HEK293 (cell line): Measurements from ENCODE around the gene ANKS6.

Experiments used
- SALL2 ChIP-seq: fragments of 450-650 bp; formaldehyde crosslinking; IDR thresholded peaks from 2 replicates; pipeline ENCODE4 v1.5.0; 2017; ENCODE audit warnings: missing biosample characterization, mild to moderate bottlenecking, missing genetic modification characterization, borderline replicate concordance
- TCF7L2 ChIP-seq: IDR thresholded peaks from 2 replicates; pipeline ENCODE4 v1.6.1; 2011; ENCODE audit warnings: low read depth, mild to moderate bottlenecking, inconsistent platforms, low read length, moderate library complexity, borderline replicate concordance
- YY1 ChIP-seq: fragments of 450-650 bp; formaldehyde crosslinking; IDR thresholded peaks from 2 replicates; pipeline ENCODE4 v1.5.1; 2018; ENCODE audit warnings: missing biosample characterization, missing genetic modification characterization
- ZNF121 ChIP-seq: fragments of 450-650 bp; formaldehyde crosslinking; IDR thresholded peaks from 2 replicates; pipeline ENCODE4 v1.5.1; 2016; ENCODE audit warnings: missing biosample characterization, missing genetic modification characterization
- ZNF211 ChIP-seq: fragments of 450-650 bp; formaldehyde crosslinking; IDR thresholded peaks from 2 replicates; pipeline ENCODE4 v1.5.1; 2016; ENCODE audit warnings: low read depth, missing biosample characterization, missing genetic modification characterization
- ZNF223 ChIP-seq: fragments of 450-650 bp; formaldehyde crosslinking; IDR thresholded peaks from 2 replicates; pipeline ENCODE4 v1.5.1; 2016; ENCODE audit warnings: missing biosample characterization, missing genetic modification characterization
- ZNF37A ChIP-seq: fragments of 450-650 bp; IDR thresholded peaks from 2 replicates; pipeline ENCODE4 v1.5.1; 2018; ENCODE audit warnings: missing biosample characterization, missing genetic modification characterization
- ZNF549 ChIP-seq: fragments of 450-650 bp; IDR thresholded peaks from 2 replicates; pipeline ENCODE4 v1.5.1; 2018; ENCODE audit warnings: missing biosample characterization, missing genetic modification characterization, mild to moderate bottlenecking, inconsistent platforms, moderate library complexity
- TF ChIP-seq, protein P1 (sequence below): fragments of 450-650 bp; formaldehyde crosslinking; IDR thresholded peaks from 2 replicates; pipeline ENCODE4 v1.5.1; 2016; ENCODE audit warnings: missing biosample characterization, missing genetic modification characterization
- TF ChIP-seq, protein P2 (sequence below): fragments of 450-650 bp; formaldehyde crosslinking; IDR thresholded peaks from 2 replicates; pipeline ENCODE4 v1.5.1; 2016; ENCODE audit warnings: missing biosample characterization, missing genetic modification characterization
- TF ChIP-seq, protein P3 (sequence below): fragments of 450-650 bp; formaldehyde crosslinking; IDR thresholded peaks from 2 replicates; pipeline ENCODE4 v1.5.1; 2016; ENCODE audit warnings: missing biosample characterization, missing genetic modification characterization
- TF ChIP-seq, protein P4 (sequence below): fragments of 450-650 bp; formaldehyde crosslinking; IDR thresholded peaks from 2 replicates; pipeline ENCODE4 v1.5.1; 2016; ENCODE audit warnings: missing biosample characterization, missing genetic modification characterization
- TF ChIP-seq, protein P5 (sequence below): fragments of 450-650 bp; formaldehyde crosslinking; IDR thresholded peaks from 2 replicates; pipeline ENCODE4 v1.5.1; 2016; ENCODE audit warnings: missing biosample characterization, missing genetic modification characterization

DNA sequence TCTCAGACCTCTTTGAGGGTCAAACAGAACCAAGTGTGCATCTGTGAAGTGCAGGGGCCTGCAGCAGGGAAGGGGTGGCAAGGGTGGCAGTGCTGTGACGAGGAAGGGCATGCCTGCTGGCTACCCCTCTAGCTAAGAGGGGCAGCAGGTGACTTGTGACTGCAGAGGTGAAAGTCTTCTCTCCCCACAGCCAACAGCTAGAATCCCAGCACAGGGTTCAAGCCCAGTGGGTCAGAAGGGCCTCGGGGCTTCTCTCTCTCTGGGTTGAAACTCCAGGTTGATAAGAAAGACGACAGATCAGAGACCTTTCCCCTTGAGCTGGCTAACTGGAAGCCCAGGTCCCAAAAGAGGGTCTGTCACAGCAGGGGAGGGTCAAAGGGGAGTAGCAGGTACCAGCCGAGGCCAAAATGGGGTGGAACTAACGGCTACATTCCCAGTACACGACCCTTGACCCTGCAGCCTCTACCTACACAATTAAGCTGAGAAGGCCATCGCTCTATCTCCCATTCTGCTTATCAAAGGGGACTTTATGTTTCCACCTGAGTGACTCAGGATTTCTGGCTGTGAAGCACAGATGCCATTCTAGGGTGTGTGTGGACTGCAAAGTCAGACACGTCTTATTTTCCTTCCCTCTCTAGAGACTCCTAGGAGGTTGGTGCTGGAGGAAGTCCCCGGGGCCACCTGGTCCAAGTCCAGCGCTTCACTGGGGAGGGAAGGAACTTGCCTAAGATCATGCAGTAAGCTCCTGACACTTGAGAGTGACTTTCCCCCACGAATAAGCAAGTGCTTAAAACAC is 14.6 kb downstream of the ANKS6 start:
- TF ChIP-seq, protein P1, sequence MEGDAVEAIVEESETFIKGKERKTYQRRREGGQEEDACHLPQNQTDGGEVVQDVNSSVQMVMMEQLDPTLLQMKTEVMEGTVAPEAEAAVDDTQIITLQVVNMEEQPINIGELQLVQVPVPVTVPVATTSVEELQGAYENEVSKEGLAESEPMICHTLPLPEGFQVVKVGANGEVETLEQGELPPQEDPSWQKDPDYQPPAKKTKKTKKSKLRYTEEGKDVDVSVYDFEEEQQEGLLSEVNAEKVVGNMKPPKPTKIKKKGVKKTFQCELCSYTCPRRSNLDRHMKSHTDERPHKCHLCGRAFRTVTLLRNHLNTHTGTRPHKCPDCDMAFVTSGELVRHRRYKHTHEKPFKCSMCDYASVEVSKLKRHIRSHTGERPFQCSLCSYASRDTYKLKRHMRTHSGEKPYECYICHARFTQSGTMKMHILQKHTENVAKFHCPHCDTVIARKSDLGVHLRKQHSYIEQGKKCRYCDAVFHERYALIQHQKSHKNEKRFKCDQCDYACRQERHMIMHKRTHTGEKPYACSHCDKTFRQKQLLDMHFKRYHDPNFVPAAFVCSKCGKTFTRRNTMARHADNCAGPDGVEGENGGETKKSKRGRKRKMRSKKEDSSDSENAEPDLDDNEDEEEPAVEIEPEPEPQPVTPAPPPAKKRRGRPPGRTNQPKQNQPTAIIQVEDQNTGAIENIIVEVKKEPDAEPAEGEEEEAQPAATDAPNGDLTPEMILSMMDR (tag by site-specific recombination) = no peak
- TF ChIP-seq TCF7L2 = no peak
- TF ChIP-seq, protein P2, sequence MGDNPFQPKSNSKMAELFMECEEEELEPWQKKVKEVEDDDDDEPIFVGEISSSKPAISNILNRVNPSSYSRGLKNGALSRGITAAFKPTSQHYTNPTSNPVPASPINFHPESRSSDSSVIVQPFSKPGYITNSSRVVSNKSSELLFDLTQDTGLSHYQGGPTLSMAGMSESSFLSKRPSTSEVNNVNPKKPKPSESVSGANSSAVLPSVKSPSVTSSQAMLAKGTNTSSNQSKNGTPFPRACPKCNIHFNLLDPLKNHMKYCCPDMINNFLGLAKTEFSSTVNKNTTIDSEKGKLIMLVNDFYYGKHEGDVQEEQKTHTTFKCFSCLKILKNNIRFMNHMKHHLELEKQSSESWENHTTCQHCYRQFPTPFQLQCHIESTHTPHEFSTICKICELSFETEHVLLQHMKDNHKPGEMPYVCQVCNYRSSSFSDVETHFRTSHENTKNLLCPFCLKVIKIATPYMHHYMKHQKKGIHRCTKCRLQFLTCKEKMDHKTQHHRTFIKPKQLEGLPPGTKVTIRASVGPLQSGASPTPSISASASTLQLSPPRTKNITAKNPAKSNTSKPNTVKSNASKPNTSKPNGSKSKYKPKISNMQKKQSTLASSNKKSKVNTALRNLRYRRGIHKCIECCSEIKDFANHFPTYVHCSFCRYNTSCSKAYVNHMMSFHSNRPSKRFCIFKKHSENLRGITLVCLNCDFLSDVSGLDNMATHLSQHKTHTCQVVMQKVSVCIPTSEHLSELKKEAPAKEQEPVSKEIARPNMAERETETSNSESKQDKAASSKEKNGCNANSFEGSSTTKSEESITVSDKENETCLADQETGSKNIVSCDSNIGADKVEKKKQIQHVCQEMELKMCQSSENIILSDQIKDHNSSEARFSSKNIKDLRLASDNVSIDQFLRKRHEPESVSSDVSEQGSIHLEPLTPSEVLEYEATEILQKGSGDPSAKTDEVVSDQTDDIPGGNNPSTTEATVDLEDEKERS = no peak
- no peak for TF ChIP-seq ZNF223 (tag by site-specific recombination)
- TF ChIP-seq ZNF37A (tag by site-specific recombination) = no peak
- TF ChIP-seq, protein P3, sequence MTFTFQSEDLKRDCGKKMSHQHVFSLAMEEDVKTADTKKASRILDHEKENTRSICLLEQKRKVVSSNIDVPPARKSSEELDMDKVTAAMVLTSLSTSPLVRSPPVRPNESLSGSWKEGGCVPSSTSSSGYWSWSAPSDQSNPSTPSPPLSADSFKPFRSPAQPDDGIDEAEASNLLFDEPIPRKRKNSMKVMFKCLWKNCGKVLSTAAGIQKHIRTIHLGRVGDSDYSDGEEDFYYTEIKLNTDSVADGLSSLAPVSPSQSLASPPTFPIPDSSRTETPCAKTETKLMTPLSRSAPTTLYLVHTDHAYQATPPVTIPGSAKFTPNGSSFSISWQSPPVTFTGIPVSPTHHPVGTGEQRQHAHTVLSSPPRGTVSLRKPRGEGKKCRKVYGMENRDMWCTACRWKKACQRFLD (tag by site-specific recombination) = no peak
- TF ChIP-seq, protein P4, sequence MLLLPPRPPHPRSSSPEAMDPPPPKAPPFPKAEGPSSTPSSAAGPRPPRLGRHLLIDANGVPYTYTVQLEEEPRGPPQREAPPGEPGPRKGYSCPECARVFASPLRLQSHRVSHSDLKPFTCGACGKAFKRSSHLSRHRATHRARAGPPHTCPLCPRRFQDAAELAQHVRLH (tag by site-specific recombination) = no peak
- no peak for TF ChIP-seq ZNF211
- TF ChIP-seq ZNF549 (tag by site-specific recombination) = no peak
- TF ChIP-seq, protein P5, sequence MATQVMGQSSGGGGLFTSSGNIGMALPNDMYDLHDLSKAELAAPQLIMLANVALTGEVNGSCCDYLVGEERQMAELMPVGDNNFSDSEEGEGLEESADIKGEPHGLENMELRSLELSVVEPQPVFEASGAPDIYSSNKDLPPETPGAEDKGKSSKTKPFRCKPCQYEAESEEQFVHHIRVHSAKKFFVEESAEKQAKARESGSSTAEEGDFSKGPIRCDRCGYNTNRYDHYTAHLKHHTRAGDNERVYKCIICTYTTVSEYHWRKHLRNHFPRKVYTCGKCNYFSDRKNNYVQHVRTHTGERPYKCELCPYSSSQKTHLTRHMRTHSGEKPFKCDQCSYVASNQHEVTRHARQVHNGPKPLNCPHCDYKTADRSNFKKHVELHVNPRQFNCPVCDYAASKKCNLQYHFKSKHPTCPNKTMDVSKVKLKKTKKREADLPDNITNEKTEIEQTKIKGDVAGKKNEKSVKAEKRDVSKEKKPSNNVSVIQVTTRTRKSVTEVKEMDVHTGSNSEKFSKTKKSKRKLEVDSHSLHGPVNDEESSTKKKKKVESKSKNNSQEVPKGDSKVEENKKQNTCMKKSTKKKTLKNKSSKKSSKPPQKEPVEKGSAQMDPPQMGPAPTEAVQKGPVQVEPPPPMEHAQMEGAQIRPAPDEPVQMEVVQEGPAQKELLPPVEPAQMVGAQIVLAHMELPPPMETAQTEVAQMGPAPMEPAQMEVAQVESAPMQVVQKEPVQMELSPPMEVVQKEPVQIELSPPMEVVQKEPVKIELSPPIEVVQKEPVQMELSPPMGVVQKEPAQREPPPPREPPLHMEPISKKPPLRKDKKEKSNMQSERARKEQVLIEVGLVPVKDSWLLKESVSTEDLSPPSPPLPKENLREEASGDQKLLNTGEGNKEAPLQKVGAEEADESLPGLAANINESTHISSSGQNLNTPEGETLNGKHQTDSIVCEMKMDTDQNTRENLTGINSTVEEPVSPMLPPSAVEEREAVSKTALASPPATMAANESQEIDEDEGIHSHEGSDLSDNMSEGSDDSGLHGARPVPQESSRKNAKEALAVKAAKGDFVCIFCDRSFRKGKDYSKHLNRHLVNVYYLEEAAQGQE = no peak
- no peak for TF ChIP-seq ZNF121
- no peak for TF ChIP-seq YY1
- TF ChIP-seq SALL2 = no peak
